ENCODE measurements around the gene CLCN7. TPM values are rescaled to one million over a fixed set of nuclear protein-coding genes. Genes with fewer than 3 reads are reported as not detected.

The CLCN7 gene
- total and polyA plus RNA-seq, 8 donors, result 31.0 to 91.2 (median 36.2) TPM

GRCh38 chr16:1475552-1476114 lies 805 bp upstream of the CLCN7 start:
- FAIRE-seq, result no peak
- no peak for TF ChIP-seq CTCF (IDR thresholded peaks at IDR 0.05)
- Histone ChIP-seq H3K4me3 (peak overlapping the region; percentile 63 to 99 (median 90)), H3K27ac (peak overlapping the region; percentile 61 to 80 (median 71)), H3K36me3 (no peaks in the 10 kb centered on the region), H3K27me3 (no peaks in the 10 kb centered on the region), H3K9me3 (no peaks in the 10 kb centered on the region), H3K4me1 (peaks cover 0 to 12% (median 0%) of the 10 kb centered on the region in 3 donors)
- intact Hi-C loops (cut with DNase I), result no loop called here
- ATAC-seq, result no peak
- 54 to 56% methylated on average over 15 of the region's 15 CpGs for WGBS, 2 donors
- DNase-seq, result peak in 3 of 6 donors; percentile 37 to 49 (median 48)

- Histone ChIP-seq H3K9me3 (no peaks in the 10 kb centered on the region), H3K36me3 (no peaks in the 10 kb centered on the region), H3K4me3 (peak overlapping the region; percentile 63 to 99 (median 90)), H3K27ac (peak overlapping the region in 3 of 4 donors; percentile 61 to 80 (median 71)), H3K27me3 (no peaks in the 10 kb centered on the region), H3K4me1 (peaks cover 0 to 12% (median 0%) of the 10 kb centered on the region in 3 donors)
- ATAC-seq (no peak), FAIRE-seq (no peak), DNase-seq (peak in 2 of 6 donors; percentile 39 to 65)
- 6 to 8% methylated on average over 46 to 57 of the region's 57 CpGs for WGBS, 2 donors
- no peak for TF ChIP-seq CTCF (IDR thresholded peaks at IDR 0.05)
- intact Hi-C loops (cut with DNase I), result no loop called here
These were observed 589 bp downstream of the CLCN7 start for GRCh38 chr16:1474082-1474795.

DNA sequence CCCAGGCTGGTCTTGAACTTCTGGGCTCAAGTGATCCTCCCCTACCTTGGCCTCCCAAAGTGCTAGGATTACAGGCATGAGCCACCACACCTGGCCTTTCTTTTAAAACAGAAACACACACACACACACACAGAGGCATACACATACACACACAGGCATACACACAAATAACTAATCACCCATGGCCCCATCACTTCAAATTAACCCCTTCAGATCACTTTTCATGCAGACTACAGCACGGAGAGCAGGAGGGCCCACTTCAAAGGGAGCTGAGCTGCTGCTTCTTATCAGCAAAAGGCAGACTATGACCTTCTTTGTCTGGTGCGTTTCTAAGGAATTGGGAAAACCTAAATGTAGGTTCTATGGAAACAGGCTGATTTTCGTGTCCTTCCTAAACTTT lies 1.9 kb downstream of the CLCN7 start:
- intact Hi-C loops (cut with DNase I), result no loop called here
- no peak for FAIRE-seq
- H3K27me3 ChIP-seq, result no peaks in the 10 kb centered on the region
- peaks cover 0 to 12% (median 0%) of the 10 kb centered on the region in 3 donors for H3K4me1 ChIP-seq
- no peaks in the 10 kb centered on the region for H3K36me3 ChIP-seq
- H3K27ac ChIP-seq, result no peak overlapping the region
- TF ChIP-seq CTCF (IDR thresholded peaks at IDR 0.05), result no peak
- no peak overlapping the region for H3K4me3 ChIP-seq
- H3K9me3 ChIP-seq, result no peaks in the 10 kb centered on the region
- no peak for ATAC-seq
- WGBS, 2 donors, result 48 to 65% methylated on average over 3 of the region's 3 CpGs
- DNase-seq, result no peak

DNA sequence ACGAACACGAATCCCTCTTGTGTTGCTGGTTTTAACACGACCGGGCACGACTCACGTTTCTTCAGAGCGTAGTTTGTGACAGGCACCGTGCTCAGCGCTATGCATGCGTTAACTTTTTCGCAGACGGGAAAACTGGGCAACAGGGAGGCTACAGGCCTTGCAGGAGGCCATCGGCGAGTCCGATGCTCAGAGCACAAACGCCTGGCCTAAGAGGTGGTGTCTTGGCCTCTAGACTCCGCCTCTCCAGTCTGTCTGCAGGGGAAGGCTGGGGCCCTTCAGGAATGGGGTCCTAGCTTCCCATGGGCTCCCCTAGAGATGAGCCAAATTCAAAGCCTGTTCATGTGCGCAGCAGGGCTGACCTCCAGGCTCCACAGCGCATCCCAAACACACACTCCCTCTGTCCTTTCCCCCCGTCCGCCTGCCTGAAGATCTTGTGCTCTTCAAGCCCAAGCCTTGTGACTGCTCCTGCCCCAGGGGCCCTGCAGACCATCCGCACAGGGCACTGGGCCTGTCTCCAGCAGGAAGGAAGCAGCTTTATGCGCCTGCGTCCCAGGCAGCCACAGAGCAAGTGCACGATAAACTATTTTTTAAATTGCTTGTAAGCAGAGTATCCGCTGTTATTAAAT lies 3.1 kb downstream of the CLCN7 start:
- no peak for ATAC-seq
- no peaks in the 10 kb centered on the region for H3K9me3 ChIP-seq
- H3K4me1 ChIP-seq, result peaks cover 0 to 12% (median 0%) of the 10 kb centered on the region in 3 donors
- H3K27ac ChIP-seq, result no peak overlapping the region
- WGBS, 2 donors, result 84% methylated on average over 26 of the region's 26 CpGs
- peak in 2 of 6 donors; percentile 34 to 41 for DNase-seq
- no peak for FAIRE-seq
- H3K27me3 ChIP-seq, result no peaks in the 10 kb centered on the region
- no peak overlapping the region for H3K4me3 ChIP-seq
- intact Hi-C loops (cut with DNase I), result no loop called here
- H3K36me3 ChIP-seq, result no peaks in the 10 kb centered on the region
- TF ChIP-seq CTCF (IDR thresholded peaks at IDR 0.05), result no peak
